G401 (cell line): ENCODE measurements around the gene ELOB. TPM values are rescaled to one million over a fixed set of nuclear protein-coding genes. Genes with fewer than 3 reads are reported as not detected.
A peak's percentile ranks its signal among the peaks of the same experiment; 100 is the strongest.
"Not testable (repeated sequence)": the region's sequence is repeated elsewhere in the genome, so short reads cannot be mapped to it uniquely, and the experiment has no call there.

Experiments
- DNase-seq: peaks from one replicate; pipeline ENCODE4 v3.0.0-alpha.2; 2015; ENCODE audit warnings: low spot score
- in situ Hi-C: cut with HindIII; loops from 2 replicates; pipeline ENCODE4 v1.10.0; 2016; ENCODE audit warnings: low sequenced_read_pairs, mixed read lengths
- total RNA-seq: library from RNA; depleted of rRNA; stranded (reverse); fragments of >200 nt; shearing (Covaris generic); gene quantifications from 2 replicates; pipeline ENCODE4 v1.2.3, GENCODE V29; 2014; rRNA removed

ELOB gene
- total RNA-seq, 1 experiment from 2014 or later: 178 TPM

DNA sequence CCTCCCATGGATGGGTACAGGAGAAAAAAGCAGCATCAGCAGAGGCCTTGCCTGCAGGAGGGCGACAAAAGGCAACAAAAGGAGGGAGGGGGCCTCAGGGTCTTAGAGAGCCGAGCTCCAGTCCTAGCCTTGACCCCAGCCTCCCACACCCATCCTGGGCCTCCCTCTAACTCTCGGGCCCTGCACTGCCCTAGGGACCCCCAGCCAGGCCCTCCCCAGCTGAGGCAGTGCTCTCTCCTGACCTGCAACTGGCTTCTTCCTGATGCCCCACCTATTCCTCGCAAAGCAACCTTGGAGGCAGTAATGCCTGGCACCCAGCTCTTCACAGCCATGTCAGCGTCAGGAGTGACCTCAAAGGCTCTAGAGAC, 39.9 kb downstream of the ELOB start:
- in situ Hi-C loops: no loop called here
- no peak for DNase-seq

- in situ Hi-C loops: no loop called here
These were observed 40.4 kb downstream of the ELOB start for GRCh38 chr16:2736476-2737237.

DNA sequence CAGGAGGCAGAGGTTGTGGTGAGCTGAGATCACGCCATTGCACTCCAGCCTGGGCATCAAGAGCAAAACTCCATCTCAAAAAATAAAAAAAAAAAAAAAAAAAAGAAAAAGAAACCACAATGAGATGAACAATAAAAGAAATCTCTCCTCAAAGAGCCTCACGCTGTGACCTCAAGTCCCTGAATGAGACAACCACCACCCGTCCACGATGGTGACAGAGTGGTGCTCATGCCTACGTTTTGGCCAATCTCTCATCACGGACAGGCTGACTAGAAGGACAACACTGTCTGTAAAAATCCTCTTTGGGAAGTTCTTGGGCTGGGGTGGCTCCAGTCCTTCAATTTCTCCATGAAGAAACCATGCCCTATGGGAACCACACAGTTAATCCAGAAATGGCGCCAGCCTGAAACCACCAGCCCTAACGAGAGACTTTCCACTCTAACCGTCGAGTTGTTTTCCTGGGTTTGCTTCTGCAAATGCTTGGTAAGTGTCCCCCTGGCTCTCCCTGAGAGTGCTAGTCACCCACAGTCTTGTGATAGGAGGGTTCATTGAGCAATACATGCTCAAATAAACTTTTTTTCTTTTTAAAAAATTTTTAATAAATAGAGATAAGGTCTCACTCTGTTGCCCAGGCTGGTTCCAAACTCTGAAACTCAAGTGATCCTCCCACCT, 42.1 kb downstream of the ELOB start:
- DNase-seq: no peak
- in situ Hi-C loops: no loop called here

More at GRCh38 chr16:2736476-2737237, 40.4 kb downstream of the ELOB start:
- no peak for DNase-seq

DNA sequence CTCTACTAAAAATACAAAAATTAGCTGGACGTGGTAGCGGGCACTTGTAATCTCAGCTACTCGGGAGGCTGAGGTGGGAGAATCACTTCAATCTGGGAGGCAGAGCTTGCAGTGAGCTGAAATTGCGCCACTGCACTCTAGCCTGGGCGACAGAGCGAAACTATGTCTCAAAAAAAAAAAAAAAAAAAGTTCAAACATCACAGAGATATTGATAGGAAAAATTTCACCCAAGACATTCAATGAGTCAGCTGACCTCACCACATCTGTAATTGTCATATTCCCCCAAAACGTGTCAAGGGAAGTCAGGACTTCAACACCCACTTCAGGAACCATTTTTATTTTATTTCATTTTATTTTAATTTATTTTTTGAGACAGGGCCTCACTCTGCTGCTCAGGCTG, 49.0 kb downstream of the ELOB start:
- in situ Hi-C loops: no loop called here

GRCh38 chr16:2726923-2727322, 50.2 kb downstream of the ELOB start:
- DNase-seq: no peak
- in situ Hi-C loops: no loop called here

More for the DNA sequence above, 49.0 kb downstream of the ELOB start:
- DNase-seq: no peak

DNA sequence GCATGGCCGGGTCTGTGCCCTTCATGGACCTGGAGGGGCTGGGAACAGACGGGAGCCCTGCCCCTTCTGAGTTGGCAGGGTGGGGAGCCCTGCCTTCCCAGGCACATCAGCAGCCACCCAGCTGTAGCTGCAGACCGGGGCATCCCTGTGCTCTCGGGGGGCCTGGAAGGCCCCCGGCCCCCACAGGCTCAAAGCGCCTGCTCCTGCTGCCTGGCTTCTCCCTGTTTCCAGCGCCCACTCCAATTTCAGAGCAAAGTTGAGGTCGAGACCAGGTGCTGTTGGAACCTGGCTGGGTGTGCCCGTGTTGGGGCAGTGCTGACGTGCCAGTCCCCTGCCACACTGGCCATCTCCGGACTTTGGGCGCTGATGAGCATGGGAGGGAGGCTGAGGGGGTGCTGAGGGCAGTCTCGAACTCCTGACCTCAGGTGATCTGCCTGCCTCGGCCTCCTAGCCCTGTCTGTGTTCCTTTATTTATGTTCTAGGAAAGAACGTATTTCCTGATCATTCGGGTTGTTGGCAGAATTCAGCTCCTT, 52.2 kb downstream of the ELOB start:
- in situ Hi-C loops: no loop called here
- DNase-seq: no peak

GRCh38 chr16:2724088-2724676, 52.9 kb downstream of the ELOB start:
- DNase-seq: no peak
- in situ Hi-C loops: no loop called here

GRCh38 chr16:2721634-2722173, 55.4 kb downstream of the ELOB start:
- peak; percentile 21 for DNase-seq
- in situ Hi-C loops: not testable (repeated sequence)

Other genes starting within 250 kb of the ELOB start
- 1.4 TPM in 1 of 2 replicates, not detected in the other for gene CEMP1, start 245.9 kb downstream of the ELOB start, total RNA-seq
- gene PDPK1, start 239.3 kb downstream of the ELOB start, total RNA-seq: 8.4 and 14.7 TPM in 2 replicates
- 88.2 and 89.7 TPM in 2 replicates for gene KCTD5, start 94.8 kb downstream of the ELOB start, total RNA-seq
- gene PRSS27, start 57.1 kb downstream of the ELOB start, total RNA-seq: 1.2 and 1.4 TPM in 2 replicates
- gene SRRM2, start 24.6 kb downstream of the ELOB start, total RNA-seq: 23.0 and 44.7 TPM in 2 replicates
- gene PRSS33, start 10.3 kb upstream of the ELOB start, total RNA-seq: 0.07 and 10.6 TPM in 2 replicates
- not detected in 2 replicates for gene PRSS41, start 21.2 kb upstream of the ELOB start, total RNA-seq
- not detected in 2 replicates for gene PRSS21, start 40.0 kb upstream of the ELOB start, total RNA-seq
- gene ZG16B, start 53.0 kb upstream of the ELOB start, total RNA-seq: not detected in 2 replicates
- not detected in 2 replicates for gene PRSS22, start 80.9 kb upstream of the ELOB start, total RNA-seq
- 91.6 and 137 TPM in 2 replicates for gene FLYWCH2, start 105.9 kb upstream of the ELOB start, total RNA-seq
- 51.8 and 52.7 TPM in 2 replicates for gene FLYWCH1, start 134.7 kb upstream of the ELOB start, total RNA-seq
- gene KREMEN2, start 187.0 kb upstream of the ELOB start, total RNA-seq: 64.8 and 80.7 TPM in 2 replicates
- gene PAQR4, start 192.1 kb upstream of the ELOB start, total RNA-seq: 29.0 and 43.4 TPM in 2 replicates
- gene PKMYT1, start 203.2 kb upstream of the ELOB start, total RNA-seq: 9.3 and 19.0 TPM in 2 replicates
- not detected in 2 replicates for gene CLDN9, start 235.6 kb upstream of the ELOB start, total RNA-seq
- 1.7 and 2.7 TPM in 2 replicates for gene CLDN6, start 240.9 kb upstream of the ELOB start, total RNA-seq
- gene TNFRSF12A, start 243.1 kb upstream of the ELOB start, total RNA-seq: 128 and 129 TPM in 2 replicates
- gene HCFC1R1, start 246.7 kb upstream of the ELOB start, total RNA-seq: 55.9 and 59.3 TPM in 2 replicates
- 106 and 120 TPM in 2 replicates for gene THOC6, start 246.8 kb upstream of the ELOB start, total RNA-seq